UCSD-AML1 (cell line): ENCODE data around the gene MAEA.

Experiments
- DNase-seq: peaks from one replicate; lab custom pipeline; 2025; ENCODE audit not compliant: unreplicated experiment; lab: John Stamatoyannopoulos, UW

Gene MAEA

GRCh38 chr4:1298461-1298860 lies 8.8 kb downstream of the MAEA start:
- DNase-seq: no peak

GRCh38 chr4:1299301-1299860 lies 9.7 kb downstream of the MAEA start:
- DNase-seq: no peak

GRCh38 chr4:1300466-1301455 lies 11.1 kb downstream of the MAEA start:
- no peak for DNase-seq

- DNase-seq: no peak
These were observed 12.5 kb downstream of the MAEA start for GRCh38 chr4:1302159-1302558.

- no peak for DNase-seq
These were observed 15.6 kb downstream of the MAEA start for GRCh38 chr4:1305261-1305711.

GRCh38 chr4:1305781-1306455 lies 16.2 kb downstream of the MAEA start:
- no peak for DNase-seq

- DNase-seq: no peak
These were observed 18.5 kb downstream of the MAEA start for GRCh38 chr4:1307951-1308735.

- DNase-seq: no peak
These were observed 19.7 kb downstream of the MAEA start for GRCh38 chr4:1309261-1310010.

GRCh38 chr4:1310031-1310795 lies 20.5 kb downstream of the MAEA start:
- DNase-seq: no peak

- DNase-seq: no peak
These were observed 21.3 kb downstream of the MAEA start for GRCh38 chr4:1310796-1311631.

GRCh38 chr4:1312821-1313640 lies 23.3 kb downstream of the MAEA start:
- no peak for DNase-seq

GRCh38 chr4:1315306-1315705 lies 25.6 kb downstream of the MAEA start:
- no peak for DNase-seq

- DNase-seq: no peak
These were observed 26.3 kb downstream of the MAEA start for GRCh38 chr4:1315836-1316536.

- no peak for DNase-seq
These were observed 27.0 kb downstream of the MAEA start for GRCh38 chr4:1316537-1317168.

GRCh38 chr4:1317177-1318045 lies 27.7 kb downstream of the MAEA start:
- no peak for DNase-seq

GRCh38 chr4:1318046-1318375 lies 28.3 kb downstream of the MAEA start:
- DNase-seq: no peak
